ENCODE results near the gene NUCB1. TPM values are rescaled to one million over a fixed set of nuclear protein-coding genes. Genes with fewer than 3 reads are reported as not detected.

Gene NUCB1
- total and polyA plus RNA-seq, 9 of the 15 experiments (the other 6 are each of a cell fraction or from before 2014, with no cell fraction given), result 3.1 to 153 (median 71.7) TPM

- TF ChIP-seq ARID3A (IDR thresholded peaks at IDR 0.05; ENCODE audit: borderline replicate concordance, low read depth, low read length) (peak; percentile 64; the same call in 1 of the 2 replicates), ZNF280B (CRISPR knock-in tag; IDR thresholded peaks at IDR 0.05) (no peak), MIER1 (IDR thresholded peaks at IDR 0.05; ENCODE audit: low read depth) (0 out of 2 replicates have a peak, but pooled peaks have one; percentile 19), FOXA3 (CRISPR knock-in tag; conservative IDR thresholded peaks at IDR 0.05 in 1 of 2, IDR thresholded peaks at IDR 0.05 in 1 of 2) (peak; percentile 54 to 89; a peak in 2 of 4 replicates), SMARCA5 (IDR thresholded peaks at IDR 0.05) (peak; percentile 47; the same call in 1 of the 2 replicates), ATF3 (IDR thresholded peaks at IDR 0.05) (peak; percentile 96), ATF3 (CRISPR knock-in tag; conservative IDR thresholded peaks at IDR 0.05) (peak; percentile 90; the same call in 1 of the 2 replicates), MAFF (IDR thresholded peaks at IDR 0.05; ENCODE audit: low read length) (0 out of 2 replicates have a peak, but pooled peaks have one; percentile 4), MEF2A (IDR thresholded peaks at IDR 0.05; ENCODE audit: control insufficient read depth, low read depth, low read length) (peak; percentile 96), DPF2 (IDR thresholded peaks at IDR 0.05) (peak; percentile 60; the same call in 1 of the 2 replicates), SRSF7 (optimal IDR thresholded peaks at IDR 0.05; ENCODE audit: low read depth, low read length) (no peak), SMAD1 (IDR thresholded peaks at IDR 0.05; ENCODE audit: low read depth, low read length, partially characterized antibody) (peak; percentile 28), E2F5 (CRISPR knock-in tag; IDR thresholded peaks at IDR 0.05) (0 out of 2 replicates have a peak, but pooled peaks have one; percentile 2), ZNF143 (CRISPR knock-in tag; IDR thresholded peaks at IDR 0.05) (no peak; the same call in 1 of the 2 replicates), ZNF586 (CRISPR knock-in tag; conservative IDR thresholded peaks at IDR 0.05) (0 out of 2 replicates have a peak, but pooled peaks have one; percentile 3), TOE1 (IDR thresholded peaks at IDR 0.05; ENCODE audit: borderline replicate concordance) (0 out of 2 replicates have a peak, but pooled peaks have one; percentile 29), TOE1 (CRISPR knock-in tag; IDR thresholded peaks at IDR 0.05; ENCODE audit: borderline replicate concordance, low read depth) (no peak), HBP1 (CRISPR knock-in tag; IDR thresholded peaks at IDR 0.05) (0 out of 2 replicates have a peak, but pooled peaks have one; percentile 26), ZFX (CRISPR knock-in tag; IDR thresholded peaks at IDR 0.05) (0 out of 2 replicates have a peak, but pooled peaks have one; percentile 61), TBL1XR1 (IDR thresholded peaks at IDR 0.05; ENCODE audit: low read length in 2 of 2) (peak in 1 of 2 experiments; percentile 80; a peak in 3 of 4 replicates), SMARCA4 (IDR thresholded peaks at IDR 0.05) (peak; percentile 69; the same call in 1 of the 2 replicates)
These were observed 27.1 kb upstream of the NUCB1 start (continued) for GRCh38 chr19:48872884-48873475.
